Fibroblast of skin of left biceps (primary cell): ENCODE results near the gene SLIT3.
"Not testable (repeated sequence)": the region's sequence is repeated elsewhere in the genome, so short reads cannot be mapped to it uniquely, and the experiment has no call there.

Experiments
- DNase-seq, 2 experiments: peaks; one replicate each; pipeline ENCODE4 v3.0.0-alpha.2; 2013; ENCODE audit warnings: low read depth in 2 of 2

SLIT3 gene

GRCh38 chr5:168746126-168746892 is 554.6 kb downstream of the SLIT3 start:
- not testable (repeated sequence) for DNase-seq

- no peak for DNase-seq
Measured at GRCh38 chr5:168743617-168744016, 557.3 kb downstream of the SLIT3 start.

- not testable (repeated sequence) for DNase-seq
Measured at GRCh38 chr5:168742311-168742710, 558.6 kb downstream of the SLIT3 start.

- no peak for DNase-seq
Measured at GRCh38 chr5:168740811-168741213, 560.1 kb downstream of the SLIT3 start.

GRCh38 chr5:168740092-168740800 is 560.7 kb downstream of the SLIT3 start:
- DNase-seq, result no peak

- no peak for DNase-seq
Measured at GRCh38 chr5:168737066-168737465, 563.9 kb downstream of the SLIT3 start.

GRCh38 chr5:168736281-168736831 is 564.6 kb downstream of the SLIT3 start:
- DNase-seq, result no peak

- DNase-seq, result peak; percentile 13 to 21
Measured at GRCh38 chr5:168734620-168735300, 566.2 kb downstream of the SLIT3 start.

GRCh38 chr5:168734119-168734518 is 566.8 kb downstream of the SLIT3 start:
- DNase-seq, result no peak

- DNase-seq, result no peak
Measured at GRCh38 chr5:168728546-168729211, 572.3 kb downstream of the SLIT3 start.

- DNase-seq, result no peak
Measured at GRCh38 chr5:168727547-168727946, 573.4 kb downstream of the SLIT3 start.

GRCh38 chr5:168726342-168726741 is 574.6 kb downstream of the SLIT3 start:
- no peak for DNase-seq

GRCh38 chr5:168724227-168724626 is 576.7 kb downstream of the SLIT3 start:
- no peak for DNase-seq

GRCh38 chr5:168723037-168723436 is 577.9 kb downstream of the SLIT3 start:
- DNase-seq, result no peak

- DNase-seq, result no peak
Measured at GRCh38 chr5:168721966-168722365, 579.0 kb downstream of the SLIT3 start.

GRCh38 chr5:168721002-168721753 is 579.8 kb downstream of the SLIT3 start:
- DNase-seq, result no peak

GRCh38 chr5:168720575-168720974 is 580.4 kb downstream of the SLIT3 start:
- no peak for DNase-seq

GRCh38 chr5:168714046-168714445 is 586.9 kb downstream of the SLIT3 start:
- no peak for DNase-seq

GRCh38 chr5:168713051-168713450 is 587.9 kb downstream of the SLIT3 start:
- no peak for DNase-seq

GRCh38 chr5:168712280-168712924 is 588.5 kb downstream of the SLIT3 start:
- DNase-seq, result peak; percentile 90 to 92
